Lower leg skin (tissue), 4 donors: Measurements from ENCODE around the gene ATP5PB. TPM values are rescaled to one million over a fixed set of nuclear protein-coding genes. Genes with fewer than 3 reads are reported as not detected.

ENCODE experiments used
- DNase-seq, 2 donors: peaks; one replicate each; pipeline ENCODE4 v3.0.0-alpha.2; 2019; ENCODE audit warnings: low spot score in 2 of 2
- H3K4me3 ChIP-seq: fragments of 200-600 bp; sonication (generic); 2 replicates; pipeline ENCODE4 v1.5.1; 2017; ENCODE audit warnings: mild to moderate bottlenecking, low read depth; ENCODE audit not compliant: poor library complexity, severe bottlenecking
- POLR2A ChIP-seq, 2 donors: fragments of 450-650 bp; IDR thresholded peaks; one replicate each; pipeline ENCODE4 v1.6.1; 2016 to 2017; ENCODE audit warnings: antibody characterized with exemption in 2 of 2, mild to moderate bottlenecking in 1 of 2, moderate library complexity in 1 of 2
- WGBS, 2 donors: methylation state at CpG; one replicate each; pipeline ENCODE4 v1.1.5; 2018; 5-methylcytosine and 5-hydroxymethylcytosine counted together
- intact Hi-C: fragments of 100-400 bp; cut with DNase I; formaldehyde crosslinking; loops from one replicate; pipeline ENCODE4 v1.15.0; 2023; ENCODE audit warnings: low total_unique reads
- total RNA-seq, 4 donors: library from RNA; depleted of rRNA; stranded (reverse); fragments of >200 nt; gene quantifications; one replicate each; pipeline ENCODE4 v1.1.0, GENCODE V29; 2016
- TF ChIP-seq, protein P1 (sequence below), 3 donors: fragments of 450-650 bp; IDR thresholded peaks; one replicate each; pipeline ENCODE4 v1.5.1; 2016; ENCODE audit warnings: antibody characterized with exemption in 3 of 3, mild to moderate bottlenecking in 3 of 3, moderate library complexity in 2 of 3

The ATP5PB gene
- total RNA-seq, 4 donors from 2014 or later = 113 to 219 (median 153) TPM

- intact Hi-C loops = no loop called here
- no peak overlapping the region for H3K4me3 ChIP-seq
- TF ChIP-seq POLR2A (IDR thresholded peaks at IDR 0.05) = no peak
- TF ChIP-seq, protein P1, sequence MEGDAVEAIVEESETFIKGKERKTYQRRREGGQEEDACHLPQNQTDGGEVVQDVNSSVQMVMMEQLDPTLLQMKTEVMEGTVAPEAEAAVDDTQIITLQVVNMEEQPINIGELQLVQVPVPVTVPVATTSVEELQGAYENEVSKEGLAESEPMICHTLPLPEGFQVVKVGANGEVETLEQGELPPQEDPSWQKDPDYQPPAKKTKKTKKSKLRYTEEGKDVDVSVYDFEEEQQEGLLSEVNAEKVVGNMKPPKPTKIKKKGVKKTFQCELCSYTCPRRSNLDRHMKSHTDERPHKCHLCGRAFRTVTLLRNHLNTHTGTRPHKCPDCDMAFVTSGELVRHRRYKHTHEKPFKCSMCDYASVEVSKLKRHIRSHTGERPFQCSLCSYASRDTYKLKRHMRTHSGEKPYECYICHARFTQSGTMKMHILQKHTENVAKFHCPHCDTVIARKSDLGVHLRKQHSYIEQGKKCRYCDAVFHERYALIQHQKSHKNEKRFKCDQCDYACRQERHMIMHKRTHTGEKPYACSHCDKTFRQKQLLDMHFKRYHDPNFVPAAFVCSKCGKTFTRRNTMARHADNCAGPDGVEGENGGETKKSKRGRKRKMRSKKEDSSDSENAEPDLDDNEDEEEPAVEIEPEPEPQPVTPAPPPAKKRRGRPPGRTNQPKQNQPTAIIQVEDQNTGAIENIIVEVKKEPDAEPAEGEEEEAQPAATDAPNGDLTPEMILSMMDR (IDR thresholded peaks at IDR 0.05) = no peak
- DNase-seq = no peak
- WGBS, 2 donors = 78 to 82% methylated on average over 13 of the region's 13 CpGs
Measured at GRCh38 chr1:111422546-111423391, 26.5 kb upstream of the ATP5PB start.

DNA sequence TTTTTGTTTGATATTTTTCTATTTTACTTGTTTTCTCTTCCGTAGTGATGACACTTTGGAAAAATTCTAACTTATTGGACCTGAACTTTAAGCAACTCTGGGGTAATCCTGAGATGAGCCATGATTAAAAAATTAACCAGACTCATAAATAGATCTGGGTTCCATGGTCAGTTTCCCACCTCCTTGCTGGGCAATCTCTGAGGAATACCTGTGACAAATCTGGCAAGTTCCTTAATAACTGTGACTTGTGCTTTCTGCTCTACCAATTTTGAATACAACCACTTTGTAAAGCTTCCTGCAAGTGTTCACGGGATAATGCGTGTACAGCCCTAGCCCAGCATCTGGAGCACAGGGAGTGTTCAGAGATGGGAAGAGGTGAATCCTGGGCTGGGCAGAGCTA, 25.0 kb upstream of the ATP5PB start:
- no peak for DNase-seq
- TF ChIP-seq, protein P1 (IDR thresholded peaks at IDR 0.05) = no peak
- no peak for TF ChIP-seq POLR2A (IDR thresholded peaks at IDR 0.05)
- intact Hi-C loops = no loop called here
- no peak overlapping the region for H3K4me3 ChIP-seq
- WGBS, 2 donors = 94 to 96% methylated on average over 3 of the region's 3 CpGs

DNA sequence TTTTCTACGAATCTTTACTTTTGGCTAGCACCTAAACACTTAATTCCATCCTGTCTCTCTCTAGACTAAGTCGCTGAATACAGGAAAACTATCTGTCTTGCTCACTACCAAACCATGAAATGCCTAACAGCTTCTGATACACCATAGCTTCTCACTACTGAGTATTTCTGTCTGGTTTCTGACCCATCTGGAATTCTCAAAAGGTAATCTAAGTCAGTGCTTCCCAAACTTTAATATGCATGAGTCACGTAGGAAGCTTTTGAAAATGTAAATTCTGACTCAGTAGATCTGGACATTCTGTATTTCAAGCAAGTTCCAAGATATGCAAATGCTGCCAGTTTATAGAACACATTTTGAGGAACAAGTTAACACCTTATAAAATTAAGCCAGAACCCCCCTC, 12.5 kb upstream of the ATP5PB start:
- 57 to 66% methylated on average over 3 of the region's 3 CpGs for WGBS, 2 donors
- TF ChIP-seq, protein P1 (IDR thresholded peaks at IDR 0.05) = no peak
- TF ChIP-seq POLR2A (IDR thresholded peaks at IDR 0.05) = no peak
- intact Hi-C loops = no loop called here
- no peak for DNase-seq
- H3K4me3 ChIP-seq = no peak overlapping the region

DNA sequence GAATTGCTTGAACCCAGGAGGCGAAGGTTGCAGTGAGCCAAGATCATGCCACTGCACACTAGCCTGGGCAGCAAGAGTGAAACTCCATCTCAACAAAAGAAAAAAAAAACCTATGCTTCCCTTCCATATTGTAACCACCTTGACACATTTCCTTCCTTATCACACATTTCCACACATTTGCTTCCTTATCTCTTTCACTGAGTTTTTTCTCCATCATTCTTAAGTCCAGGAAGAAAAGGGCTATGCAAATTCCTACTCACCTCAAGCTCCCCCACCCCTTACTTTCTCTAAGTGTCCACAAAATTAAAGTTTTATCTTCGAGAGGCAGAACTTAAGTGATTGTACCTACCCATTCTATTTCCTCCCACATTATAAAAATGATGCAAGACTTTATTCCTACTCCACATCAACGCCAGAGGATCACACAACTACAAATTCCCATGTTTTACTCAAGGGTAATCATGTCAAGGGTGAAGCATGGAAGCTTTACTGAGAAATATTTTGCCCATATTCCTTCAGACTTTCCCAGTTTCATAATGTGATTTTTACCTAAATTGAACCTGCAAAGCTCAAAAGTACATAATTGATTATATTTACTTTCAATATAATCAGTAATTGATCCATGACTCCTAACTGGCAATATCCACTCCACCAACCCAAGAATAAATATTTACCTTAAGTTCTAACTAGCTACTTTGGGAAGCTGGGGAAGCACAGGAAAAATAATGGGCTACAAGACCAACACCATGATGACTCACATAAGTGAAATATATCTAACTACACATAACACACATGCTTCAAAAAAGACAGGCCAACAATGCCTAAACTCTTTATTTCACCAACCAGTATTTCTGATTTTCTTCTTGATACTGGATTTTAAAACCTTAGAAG, 9.6 kb upstream of the ATP5PB start:
- intact Hi-C loops = no loop called here
- WGBS, 2 donors = 94 to 97% methylated on average over 3 of the region's 3 CpGs
- TF ChIP-seq POLR2A (IDR thresholded peaks at IDR 0.05) = no peak
- TF ChIP-seq, protein P1 (IDR thresholded peaks at IDR 0.05) = no peak
- no peak overlapping the region for H3K4me3 ChIP-seq
- DNase-seq = no peak

DNA sequence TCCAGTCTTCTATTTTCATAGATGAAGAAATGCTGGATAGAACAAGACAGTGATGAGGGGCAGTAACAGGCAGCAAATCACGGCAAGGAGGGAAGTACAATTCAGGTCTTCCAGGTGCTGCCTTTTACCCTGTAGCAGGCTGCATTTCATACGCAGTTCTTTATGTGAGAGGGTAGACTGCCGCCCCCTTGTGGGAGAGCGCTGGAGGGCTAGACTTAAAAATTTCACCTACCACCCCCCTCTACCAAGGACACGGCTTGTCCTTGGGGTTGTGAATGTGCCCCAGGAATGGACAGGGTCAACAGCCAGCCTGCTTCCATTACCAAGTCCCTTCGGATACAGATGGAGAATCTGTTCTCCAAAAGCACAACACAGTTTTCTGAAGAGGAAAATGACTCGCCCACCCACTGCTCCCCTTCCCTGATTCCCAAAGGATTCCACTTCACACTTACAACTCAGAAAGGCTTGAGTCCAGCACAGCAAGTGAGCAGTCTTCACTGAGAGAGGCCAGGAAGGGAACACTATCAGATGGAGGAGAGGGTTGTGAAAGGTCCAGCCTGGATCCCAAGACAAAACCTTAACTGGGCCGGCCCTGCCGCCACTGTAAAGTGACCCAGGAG, 7.6 kb upstream of the ATP5PB start:
- TF ChIP-seq, protein P1 (IDR thresholded peaks at IDR 0.05) = no peak
- no peak for TF ChIP-seq POLR2A (IDR thresholded peaks at IDR 0.05)
- 76 to 82% methylated on average over 9 of the region's 9 CpGs for WGBS, 2 donors
- DNase-seq = no peak
- no peak overlapping the region for H3K4me3 ChIP-seq
- intact Hi-C loops = no loop called here
